HG03064 (cell line): Measurements from ENCODE around the gene SNRPD1.
"Not testable (repeated sequence)": the region's sequence is repeated elsewhere in the genome, so short reads cannot be mapped to it uniquely, and the experiment has no call there.

Experiments used
- ATAC-seq: cut with Tn5 transposase; IDR thresholded peaks from one replicate; pipeline ENCODE4 v1.9.1; 2021; ENCODE audit warnings: low read depth; ENCODE audit not compliant: unreplicated experiment

Gene SNRPD1

DNA sequence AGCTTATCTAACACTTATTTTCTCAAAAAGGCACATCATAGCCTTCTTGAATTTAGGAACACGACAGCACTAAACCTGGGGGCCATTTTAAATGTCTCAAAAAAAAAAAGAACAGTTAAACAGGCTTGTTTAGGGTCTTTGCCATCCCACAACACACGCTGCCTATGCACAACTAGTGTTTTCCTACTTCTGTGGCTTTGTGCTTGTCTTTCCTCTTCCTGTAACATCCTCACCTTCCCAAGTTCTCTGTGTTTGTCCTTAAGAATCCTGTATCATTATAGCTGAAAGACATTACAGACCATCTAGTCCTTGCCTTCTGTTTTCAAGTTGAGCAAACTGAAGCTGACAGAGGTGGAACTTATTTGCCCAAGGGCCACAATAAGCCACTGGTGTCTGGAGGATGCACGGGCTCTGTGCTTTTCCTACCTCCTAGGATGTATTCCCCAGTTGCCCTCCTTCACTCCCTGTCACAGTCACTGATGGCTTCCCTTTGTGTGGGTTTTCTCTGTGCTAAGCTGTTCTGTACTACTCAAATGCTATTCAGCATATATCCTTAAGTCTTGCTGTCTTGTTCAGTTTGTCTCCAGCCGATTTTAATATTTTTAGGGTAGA lies 22.6 kb downstream of the SNRPD1 start:
- ATAC-seq: no peak

DNA sequence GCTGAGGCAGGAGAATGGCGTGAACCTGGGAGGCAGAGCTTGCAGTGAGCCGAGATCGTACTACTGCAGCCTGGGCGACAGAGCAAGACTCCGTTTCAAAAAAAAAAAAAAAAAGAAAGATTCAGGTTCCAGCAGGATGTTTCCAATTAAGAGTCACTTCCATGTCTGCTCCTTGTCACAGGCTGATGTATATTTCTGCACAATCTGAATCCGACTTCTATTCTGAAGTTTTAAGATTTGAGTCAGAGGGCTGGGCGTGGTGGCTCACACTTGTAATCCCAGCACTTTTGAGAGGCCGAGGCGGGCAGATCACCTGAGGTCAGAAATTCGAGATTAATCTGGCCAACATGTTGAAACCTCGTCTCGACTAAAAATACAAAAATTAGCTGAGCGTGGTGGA lies 24.7 kb downstream of the SNRPD1 start:
- no peak for ATAC-seq

GRCh38 chr18:21638822-21639221 lies 26.7 kb downstream of the SNRPD1 start:
- no peak for ATAC-seq

DNA sequence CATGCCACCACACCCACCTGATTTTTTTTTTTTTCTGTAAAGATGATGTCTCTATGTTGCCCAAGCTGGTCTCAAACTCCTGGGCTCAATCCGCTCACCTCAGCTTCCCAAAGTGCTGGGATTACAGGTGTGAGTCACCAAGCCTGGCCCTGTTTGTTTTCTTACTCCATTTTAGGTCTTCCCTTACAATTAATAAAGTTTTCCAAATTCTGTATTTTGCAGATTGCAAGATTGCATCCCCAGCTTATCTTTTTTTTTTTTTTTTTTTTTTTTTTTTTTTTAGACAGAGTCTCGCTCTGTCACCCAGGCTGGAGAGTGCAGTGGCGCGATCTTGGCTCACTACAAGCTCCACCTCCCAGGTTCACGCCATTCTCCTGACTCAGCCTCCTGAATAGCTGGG lies 28.3 kb downstream of the SNRPD1 start:
- not testable (repeated sequence) for ATAC-seq

DNA sequence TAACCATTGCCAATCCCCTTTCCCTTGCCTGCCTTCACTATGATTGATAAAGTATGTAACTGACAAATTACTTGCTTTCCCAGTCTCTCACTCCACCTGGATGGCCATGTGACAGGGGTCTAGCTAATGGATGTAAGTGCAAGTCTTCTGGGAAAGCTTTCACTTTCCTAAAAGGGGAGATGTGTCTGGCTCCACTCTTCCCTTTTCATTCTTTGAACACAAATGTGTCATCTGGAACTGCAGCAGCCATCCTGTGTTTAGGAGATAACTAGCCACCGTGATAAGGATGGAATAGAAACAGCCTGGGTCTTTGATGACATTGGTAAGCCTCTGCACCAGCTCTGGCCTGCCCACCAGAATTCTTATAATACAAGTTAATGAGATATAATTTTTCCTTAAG lies 38.2 kb downstream of the SNRPD1 start:
- ATAC-seq: no peak

GRCh38 chr18:21652073-21652472 lies 40.0 kb downstream of the SNRPD1 start:
- ATAC-seq: no peak

DNA sequence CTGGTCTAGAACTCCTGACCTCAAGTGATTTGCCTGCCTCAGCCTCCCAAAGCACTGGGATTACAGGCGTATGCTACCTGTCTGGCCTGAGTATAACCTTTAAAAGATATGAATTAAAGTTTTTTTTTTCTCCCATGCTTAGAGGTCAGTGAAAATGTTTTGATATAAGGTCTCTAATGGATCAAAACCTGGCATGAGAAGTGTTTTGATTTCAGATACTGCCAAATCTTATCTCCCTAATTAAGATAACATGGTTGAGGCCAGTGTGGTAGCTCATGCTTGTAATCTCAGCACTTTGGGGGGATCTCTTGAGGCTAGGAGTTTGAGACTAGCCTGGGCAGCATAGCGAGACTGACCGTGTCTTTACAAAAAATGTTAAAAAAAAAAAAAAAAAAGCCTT lies 41.2 kb downstream of the SNRPD1 start:
- no peak for ATAC-seq

- no peak for ATAC-seq
These were observed 44.3 kb downstream of the SNRPD1 start for GRCh38 chr18:21656402-21656801.

DNA sequence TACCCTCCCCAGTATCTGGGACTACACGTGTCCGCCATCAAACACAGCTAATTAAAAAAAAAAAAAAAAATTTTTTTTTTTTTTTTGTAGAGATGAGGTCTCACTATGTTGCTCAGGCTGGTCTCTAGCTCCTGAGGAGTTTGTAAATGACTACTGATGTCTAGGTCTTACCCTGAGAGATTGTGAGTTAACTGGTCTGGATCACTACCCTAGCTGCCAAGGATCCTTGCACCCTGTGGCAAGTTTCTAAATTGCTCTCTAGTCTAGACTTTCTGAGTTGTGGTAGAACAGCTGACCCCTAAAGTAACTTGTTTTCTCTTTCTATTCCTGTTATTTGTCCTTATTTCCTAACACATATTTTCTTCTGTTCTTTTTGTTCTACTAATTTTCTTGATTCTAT lies 48.0 kb downstream of the SNRPD1 start:
- ATAC-seq: no peak

GRCh38 chr18:21662581-21662980 lies 50.5 kb downstream of the SNRPD1 start:
- no peak for ATAC-seq

DNA sequence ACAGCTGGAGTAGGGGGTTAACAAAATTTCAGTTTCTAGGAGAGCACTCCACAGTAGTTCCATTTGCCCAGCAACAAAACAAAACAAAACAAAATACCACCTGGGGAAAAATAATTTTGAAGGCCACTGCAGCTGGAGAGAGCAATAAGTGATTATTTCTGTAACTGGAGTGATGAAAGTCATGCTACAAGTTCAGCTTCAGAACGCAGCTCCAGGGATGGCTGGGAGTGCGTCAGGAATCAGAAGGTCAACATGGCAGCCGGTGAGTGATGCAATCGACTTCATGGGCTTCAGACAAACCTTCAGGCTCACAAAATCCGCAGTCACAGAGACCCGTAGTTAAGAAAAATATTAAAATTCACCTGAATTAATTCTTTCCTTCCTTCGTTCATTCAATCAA lies 51.5 kb downstream of the SNRPD1 start:
- ATAC-seq: no peak

- no peak for ATAC-seq
These were observed 52.0 kb downstream of the SNRPD1 start for GRCh38 chr18:21664069-21664468.

- ATAC-seq: no peak
These were observed 57.7 kb downstream of the SNRPD1 start for GRCh38 chr18:21669736-21670285.

- ATAC-seq: no peak
These were observed 60.6 kb downstream of the SNRPD1 start for GRCh38 chr18:21672521-21673267.

- ATAC-seq: not testable (repeated sequence)
These were observed 63.2 kb downstream of the SNRPD1 start for GRCh38 chr18:21675354-21675753.

DNA sequence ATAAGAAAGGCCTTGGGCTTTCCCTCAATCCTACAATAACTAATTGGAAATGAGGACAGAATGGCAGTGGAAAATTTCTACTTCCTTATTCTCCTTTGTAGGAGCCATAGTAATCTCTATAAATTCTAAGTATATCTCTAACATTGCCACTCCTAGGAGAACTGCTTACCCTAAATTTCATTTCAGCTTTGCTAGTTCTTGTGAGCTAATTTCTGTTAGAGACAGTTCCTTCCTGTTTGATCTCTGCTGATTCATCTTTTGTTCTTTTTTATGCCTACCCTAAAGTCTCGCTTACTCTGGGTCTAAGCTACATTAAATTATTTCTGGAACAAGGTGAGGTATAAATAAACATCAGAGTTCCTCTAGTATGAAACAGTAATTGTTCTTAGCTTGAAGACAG lies 66.7 kb downstream of the SNRPD1 start:
- ATAC-seq: no peak

- ATAC-seq: no peak
These were observed 68.0 kb downstream of the SNRPD1 start for GRCh38 chr18:21680161-21680560.

DNA sequence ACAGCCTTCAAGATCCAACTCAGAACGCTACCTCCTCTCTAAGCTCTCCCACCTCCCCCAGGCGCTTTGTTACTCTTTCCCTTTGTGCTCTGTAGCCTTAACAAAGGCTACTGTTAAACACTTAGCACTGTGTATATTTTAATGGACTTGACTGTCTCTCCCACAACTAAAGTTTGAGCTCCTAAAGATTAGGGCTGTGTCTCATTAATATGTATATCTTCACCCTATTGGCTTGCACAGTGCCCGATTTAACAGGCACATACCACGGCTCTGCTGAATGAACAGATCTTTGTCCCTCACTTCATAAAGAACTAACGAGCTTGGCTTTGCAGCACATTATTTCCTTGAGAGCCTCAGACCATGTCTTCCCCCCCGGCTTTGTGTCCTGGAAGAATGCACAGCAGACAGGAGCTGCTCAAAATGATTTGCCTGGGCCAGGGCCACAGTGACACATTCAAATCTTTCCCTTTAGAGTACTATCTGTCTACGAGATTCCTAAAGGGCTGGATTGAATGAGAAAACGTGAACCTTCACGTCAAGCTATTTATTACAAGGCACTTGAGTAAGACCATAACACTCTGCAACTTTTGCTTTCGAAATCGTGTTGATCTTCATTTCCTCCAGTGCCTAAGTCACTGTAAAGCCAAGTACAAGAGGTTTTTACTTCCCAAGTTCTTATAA lies 70.4 kb downstream of the SNRPD1 start:
- ATAC-seq: no peak
